Esophagus squamous epithelium (tissue), 4 donors: ENCODE measurements around the gene CRYL1.

Experiments
- CTCF ChIP-seq, 6 experiments: fragments of 450-650 bp in 4 of 6; fragments of 200-600 bp in 2 of 6; sonication (generic) in 2 of 6; IDR thresholded peaks; one replicate each; pipeline ENCODE4 v1.5.1; 2016 to 2019; ENCODE audit warnings: antibody characterized with exemption in 6 of 6, mild to moderate bottlenecking in 4 of 6, moderate library complexity in 4 of 6
- POLR2A ChIP-seq, 4 donors: fragments of 450-650 bp; IDR thresholded peaks; one replicate each; pipeline ENCODE4 v1.6.1; 2017; ENCODE audit warnings: antibody characterized with exemption in 4 of 4, mild to moderate bottlenecking in 4 of 4, moderate library complexity in 3 of 4

GRCh38 chr13:20460761-20461160 lies 64.9 kb downstream of the CRYL1 start:
- TF ChIP-seq CTCF (IDR thresholded peaks at IDR 0.05) (no peak), POLR2A (IDR thresholded peaks at IDR 0.05) (no peak)
